Limb (tissue), 2 donors: Measurements from ENCODE around the gene HSF2BP.
"Not testable (repeated sequence)": the region's sequence is repeated elsewhere in the genome, so short reads cannot be mapped to it uniquely, and the experiment has no call there.

Source experiments
- DNase-seq, 2 donors: peaks; one replicate each; pipeline ENCODE4 v3.0.0-alpha.2; 2016; ENCODE audit errors: extremely low spot score in 2 of 2

HSF2BP gene

GRCh38 chr21:43516860-43517627 lies 142.2 kb downstream of the HSF2BP start:
- not testable (repeated sequence) for DNase-seq

GRCh38 chr21:43516295-43516847 lies 142.9 kb downstream of the HSF2BP start:
- DNase-seq = not testable (repeated sequence)

DNA sequence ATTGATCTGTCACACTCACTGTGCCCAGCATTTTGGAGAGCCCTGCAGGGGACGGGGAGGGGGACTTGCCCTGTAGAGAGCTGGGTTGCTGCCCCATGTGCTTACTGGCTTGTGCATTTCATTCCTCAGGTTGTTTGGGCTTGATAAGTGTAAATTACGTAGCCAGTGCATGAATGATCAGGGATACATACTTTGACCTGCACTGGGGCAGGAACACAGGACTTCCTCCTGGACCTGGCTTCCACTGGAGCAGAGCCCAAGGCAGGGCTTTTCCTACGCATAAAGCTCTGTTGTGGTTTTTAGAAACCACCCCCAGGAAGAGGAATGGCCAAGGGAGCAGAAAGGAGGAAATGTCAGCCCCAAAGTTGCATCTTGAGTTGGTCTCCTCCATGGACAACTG lies 144.5 kb downstream of the HSF2BP start:
- not testable (repeated sequence) for DNase-seq

- not testable (repeated sequence) for DNase-seq
These were observed 146.3 kb downstream of the HSF2BP start for GRCh38 chr21:43513023-43513422.

DNA sequence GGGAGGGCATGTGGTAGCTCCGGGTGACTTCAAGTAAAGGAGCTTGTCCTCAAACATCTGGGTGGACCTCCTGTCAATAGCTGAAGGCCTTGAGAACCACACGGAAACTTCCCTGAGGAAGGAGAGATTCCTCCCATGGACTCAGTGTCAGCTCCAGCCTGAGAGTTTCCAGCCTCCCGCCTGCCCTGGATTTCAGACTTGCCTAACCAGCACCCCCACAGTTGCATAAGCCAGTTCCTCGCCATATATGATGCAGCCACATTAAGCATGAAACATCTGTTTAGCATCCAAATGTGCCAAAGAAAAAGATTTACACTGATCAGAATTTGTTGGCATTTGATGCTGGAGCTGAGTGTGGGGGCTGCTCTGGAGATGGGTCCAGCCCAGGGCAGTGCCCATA lies 148.1 kb downstream of the HSF2BP start:
- DNase-seq = not testable (repeated sequence)

GRCh38 chr21:43510669-43511068 lies 148.6 kb downstream of the HSF2BP start:
- not testable (repeated sequence) for DNase-seq

DNA sequence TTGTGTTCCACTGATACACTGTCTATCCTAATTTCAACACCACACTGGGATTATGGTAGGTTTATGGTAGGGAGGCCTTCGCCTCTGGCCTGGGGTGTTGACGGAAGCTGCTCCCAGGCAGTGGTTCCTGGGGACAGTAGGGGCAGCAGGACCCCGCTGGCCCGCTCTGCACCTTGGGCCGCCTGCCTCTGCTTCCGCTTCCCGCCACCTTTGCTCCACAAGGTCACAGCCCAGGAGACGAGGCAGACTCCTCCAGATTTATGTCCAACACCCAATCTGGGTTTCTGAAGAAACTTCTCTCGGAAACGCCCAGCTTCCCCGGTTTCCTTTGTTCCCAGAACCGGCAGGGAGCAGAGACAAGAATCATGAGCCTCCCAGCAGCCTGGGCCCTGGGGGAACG lies 155.4 kb downstream of the HSF2BP start:
- DNase-seq = not testable (repeated sequence)

- not testable (repeated sequence) for DNase-seq
These were observed 156.1 kb downstream of the HSF2BP start for GRCh38 chr21:43503075-43503750.

GRCh38 chr21:43502407-43503071 lies 156.7 kb downstream of the HSF2BP start:
- not testable (repeated sequence) for DNase-seq

GRCh38 chr21:43498924-43499323 lies 160.4 kb downstream of the HSF2BP start:
- not testable (repeated sequence) for DNase-seq

GRCh38 chr21:43498065-43498464 lies 161.2 kb downstream of the HSF2BP start:
- DNase-seq = not testable (repeated sequence)

DNA sequence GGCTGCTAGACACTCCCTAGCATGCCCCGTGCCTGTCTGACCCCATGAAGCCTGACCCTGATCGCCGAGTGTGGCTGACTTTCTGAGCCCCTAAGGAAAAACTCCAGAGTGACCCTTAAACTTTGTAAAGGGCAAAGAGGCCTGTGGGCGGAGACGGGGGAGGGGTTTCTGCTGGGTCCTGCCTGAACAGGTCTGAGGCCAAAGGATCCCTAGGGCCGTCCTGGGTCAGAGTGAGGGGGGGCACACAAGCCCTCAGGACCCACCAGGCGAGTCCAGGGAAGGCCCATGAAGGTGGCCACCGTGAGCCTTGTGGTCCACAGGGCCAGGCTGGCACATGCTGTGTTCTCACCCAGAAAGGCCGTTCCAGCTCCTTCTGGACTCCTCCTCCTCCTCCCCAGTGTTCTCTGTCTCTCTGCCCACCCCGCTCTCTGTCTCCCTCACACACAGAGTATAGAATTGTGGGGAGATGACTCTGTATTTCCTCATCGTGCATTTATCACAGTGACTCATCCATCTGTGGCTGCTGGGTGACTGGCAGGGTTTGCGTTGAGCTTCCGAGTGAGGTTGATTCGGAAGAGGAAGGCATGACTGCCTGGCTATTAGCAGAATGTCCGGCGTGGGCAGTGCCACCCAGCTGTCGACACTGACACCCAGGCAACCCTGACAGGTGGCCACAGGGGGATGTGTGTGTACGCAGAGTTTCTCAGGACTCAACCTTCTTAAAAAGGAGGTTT lies 164.8 kb downstream of the HSF2BP start:
- DNase-seq = not testable (repeated sequence)

DNA sequence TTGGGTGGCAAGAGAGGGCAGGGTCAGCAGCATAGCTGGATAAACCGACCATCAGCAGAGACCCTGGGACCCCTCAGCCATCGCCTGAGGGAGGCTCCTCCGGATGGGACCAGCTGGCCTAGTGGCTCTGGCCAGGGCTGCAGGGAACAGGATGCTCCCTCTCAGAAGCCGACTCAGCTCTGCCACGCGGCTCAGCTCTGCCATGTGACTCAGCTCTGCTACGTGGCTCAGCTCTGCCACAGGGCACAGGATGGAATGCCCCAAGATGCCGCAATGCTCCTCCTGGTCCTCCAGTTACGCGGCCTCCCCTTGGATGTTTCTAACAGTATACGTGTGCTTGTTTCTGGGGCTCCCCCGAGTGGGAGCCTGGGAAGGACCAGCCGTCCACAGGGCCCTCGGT lies 165.8 kb downstream of the HSF2BP start:
- DNase-seq = not testable (repeated sequence)

DNA sequence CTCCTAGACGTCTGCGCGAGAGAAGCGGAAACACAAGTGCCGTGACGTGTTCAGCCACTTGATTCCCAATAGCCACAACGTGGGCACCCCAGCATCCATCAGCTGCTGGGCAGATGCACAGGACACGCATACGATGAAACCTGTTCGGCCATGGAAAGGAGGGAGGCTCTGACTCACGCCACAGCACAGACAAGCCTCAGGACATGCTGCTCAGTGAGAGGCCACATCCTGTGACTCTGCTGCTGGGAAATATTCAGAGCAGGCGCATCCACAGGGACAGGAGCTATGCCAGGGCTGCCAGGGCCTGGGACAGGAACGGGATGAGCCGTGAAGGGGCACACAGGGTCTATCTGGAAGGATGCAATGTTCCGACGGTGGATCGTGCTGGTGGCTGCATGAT lies 171.1 kb downstream of the HSF2BP start:
- DNase-seq = not testable (repeated sequence)

GRCh38 chr21:43486051-43486450 lies 173.2 kb downstream of the HSF2BP start:
- DNase-seq = not testable (repeated sequence)

GRCh38 chr21:43485016-43485415 lies 174.3 kb downstream of the HSF2BP start:
- DNase-seq = not testable (repeated sequence)

DNA sequence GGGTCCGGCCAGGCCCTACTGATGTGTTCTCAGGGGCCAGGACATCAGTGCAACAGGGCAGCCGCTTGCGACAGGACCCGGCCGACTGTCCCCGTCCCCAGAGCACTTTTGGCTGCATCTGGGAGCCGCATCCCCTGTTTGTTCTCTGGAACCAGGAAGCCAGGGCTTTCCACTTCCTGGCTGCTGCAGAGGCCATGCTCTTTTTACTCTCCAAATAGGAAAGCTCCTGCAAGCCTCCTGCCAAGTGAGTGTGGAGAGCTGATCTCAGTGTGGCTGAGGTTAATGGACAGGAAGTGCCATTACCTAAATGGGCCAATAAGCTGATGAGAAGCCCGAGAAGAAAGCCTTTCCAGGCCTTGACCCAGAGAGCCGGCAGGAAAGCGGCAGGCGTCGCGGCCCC lies 180.1 kb downstream of the HSF2BP start:
- not testable (repeated sequence) for DNase-seq
